Chondrocyte (in vitro differentiated cells): ENCODE data around the gene LRG1. TPM values are rescaled to one million over a fixed set of nuclear protein-coding genes. Genes with fewer than 3 reads are reported as not detected.
A peak's percentile ranks its signal among the peaks of the same experiment; 100 is the strongest.

ENCODE experiments used
- DNase-seq: peaks from one replicate; pipeline ENCODE4 v3.0.0; 2021; ENCODE audit warnings: mixed read lengths, low spot score
- H3K27ac Mint-ChIP-seq: one replicate; pipeline ENCODE4 v1.8.0; 2021; ENCODE audit warnings: mild to moderate bottlenecking, moderate library complexity, mixed read lengths; ENCODE audit not compliant: unreplicated experiment
- H3K27me3 Mint-ChIP-seq: 2 replicates; pipeline ENCODE4 v1.8.0; 2021; ENCODE audit warnings: low read depth, mixed read lengths
- H3K36me3 Mint-ChIP-seq: 2 replicates; pipeline ENCODE4 v1.8.0; 2021; ENCODE audit warnings: low read depth, mixed read lengths
- H3K4me1 Mint-ChIP-seq: 2 replicates; pipeline ENCODE4 v1.8.0; 2021; ENCODE audit warnings: low read depth, mild to moderate bottlenecking, mixed read lengths
- H3K4me3 Mint-ChIP-seq: one replicate; pipeline ENCODE4 v1.8.0; 2021; ENCODE audit warnings: mild to moderate bottlenecking, moderate library complexity, mixed read lengths; ENCODE audit not compliant: unreplicated experiment
- H3K9me3 Mint-ChIP-seq: 2 replicates; pipeline ENCODE4 v1.8.0; 2021; ENCODE audit warnings: low read depth, mixed read lengths
- total RNA-seq: library from RNA; stranded (reverse); gene quantifications from 3 replicates; pipeline ENCODE4 v1.2.1, GENCODE V29; 2021
- TF ChIP-seq, protein P1 (sequence below): fragments of 200-600 bp; sonication (generic); IDR thresholded peaks from 2 replicates; pipeline ENCODE4 v1.5.0; 2021; ENCODE audit warnings: antibody characterized with exemption, mild to moderate bottlenecking, moderate library complexity

Gene LRG1
- total RNA-seq, 1 donor from 2014 or later = not detected

DNA sequence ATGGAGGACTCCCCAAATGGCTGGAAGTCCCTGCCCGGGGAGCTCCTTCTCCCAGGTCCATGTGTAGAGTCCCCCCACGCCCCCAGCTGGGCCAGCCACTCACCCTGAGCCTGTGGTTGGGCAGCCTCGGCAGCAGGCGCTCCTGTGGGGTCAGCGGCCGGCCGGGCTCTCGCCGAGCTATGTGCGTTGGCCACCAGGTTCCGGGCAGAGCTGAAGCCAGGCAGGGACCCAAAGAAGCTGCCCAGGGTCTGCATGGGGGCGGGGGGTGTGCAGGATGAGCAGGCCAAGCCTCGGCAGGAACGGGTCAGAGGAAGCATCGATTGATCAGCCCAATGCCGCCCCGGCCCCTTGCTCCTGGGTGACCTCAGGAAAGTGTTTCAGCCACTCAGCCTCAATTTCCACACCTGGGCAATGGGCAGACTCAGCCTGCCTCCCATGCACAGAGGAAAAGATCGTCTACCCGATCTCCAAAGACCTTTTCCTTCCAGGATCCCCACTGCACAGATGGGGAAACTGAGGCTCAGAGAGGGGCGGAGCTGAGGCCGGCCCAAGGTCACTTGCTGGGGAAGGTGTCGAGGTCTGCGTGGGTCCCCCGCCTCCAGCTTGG, 22.3 kb downstream of the LRG1 start:
- Mint-ChIP-seq H3K27ac (no peak overlapping the region), H3K4me3 (no peak overlapping the region), H3K27me3 (peaks cover 1% of the 10 kb centered on the region), H3K4me1 (peaks cover 17% of the 10 kb centered on the region), H3K36me3 (no peaks in the 10 kb centered on the region), H3K9me3 (no peaks in the 10 kb centered on the region)
- TF ChIP-seq, protein P1, sequence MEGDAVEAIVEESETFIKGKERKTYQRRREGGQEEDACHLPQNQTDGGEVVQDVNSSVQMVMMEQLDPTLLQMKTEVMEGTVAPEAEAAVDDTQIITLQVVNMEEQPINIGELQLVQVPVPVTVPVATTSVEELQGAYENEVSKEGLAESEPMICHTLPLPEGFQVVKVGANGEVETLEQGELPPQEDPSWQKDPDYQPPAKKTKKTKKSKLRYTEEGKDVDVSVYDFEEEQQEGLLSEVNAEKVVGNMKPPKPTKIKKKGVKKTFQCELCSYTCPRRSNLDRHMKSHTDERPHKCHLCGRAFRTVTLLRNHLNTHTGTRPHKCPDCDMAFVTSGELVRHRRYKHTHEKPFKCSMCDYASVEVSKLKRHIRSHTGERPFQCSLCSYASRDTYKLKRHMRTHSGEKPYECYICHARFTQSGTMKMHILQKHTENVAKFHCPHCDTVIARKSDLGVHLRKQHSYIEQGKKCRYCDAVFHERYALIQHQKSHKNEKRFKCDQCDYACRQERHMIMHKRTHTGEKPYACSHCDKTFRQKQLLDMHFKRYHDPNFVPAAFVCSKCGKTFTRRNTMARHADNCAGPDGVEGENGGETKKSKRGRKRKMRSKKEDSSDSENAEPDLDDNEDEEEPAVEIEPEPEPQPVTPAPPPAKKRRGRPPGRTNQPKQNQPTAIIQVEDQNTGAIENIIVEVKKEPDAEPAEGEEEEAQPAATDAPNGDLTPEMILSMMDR = no peak
- DNase-seq = peak; percentile 89

DNA sequence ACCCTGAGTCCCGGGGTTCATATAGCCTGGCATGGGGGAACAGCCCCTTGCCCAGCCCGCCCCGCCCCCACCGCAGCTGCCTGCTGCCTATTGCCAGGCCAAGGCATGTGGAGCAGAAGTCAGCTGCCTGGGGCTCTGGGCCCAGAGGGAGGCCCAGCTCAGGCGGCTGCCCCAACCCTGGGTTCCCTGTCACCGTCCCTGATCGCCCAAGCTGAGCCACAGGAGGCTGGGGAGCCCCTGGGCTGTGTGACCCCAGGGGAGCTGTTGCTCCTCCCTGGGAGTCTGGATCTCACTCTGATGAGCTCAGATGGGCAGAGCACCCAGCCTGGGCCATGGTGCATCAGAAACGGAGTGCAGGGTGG, 22.9 kb downstream of the LRG1 start:
- no peaks in the 10 kb centered on the region for H3K36me3 Mint-ChIP-seq
- no peak overlapping the region for H3K27ac Mint-ChIP-seq
- TF ChIP-seq, protein P1 = no peak
- H3K4me1 Mint-ChIP-seq = peaks cover 14% of the 10 kb centered on the region
- no peak for DNase-seq
- no peaks in the 10 kb centered on the region for H3K9me3 Mint-ChIP-seq
- peaks cover 1% of the 10 kb centered on the region for H3K27me3 Mint-ChIP-seq
- no peak overlapping the region for H3K4me3 Mint-ChIP-seq

DNA sequence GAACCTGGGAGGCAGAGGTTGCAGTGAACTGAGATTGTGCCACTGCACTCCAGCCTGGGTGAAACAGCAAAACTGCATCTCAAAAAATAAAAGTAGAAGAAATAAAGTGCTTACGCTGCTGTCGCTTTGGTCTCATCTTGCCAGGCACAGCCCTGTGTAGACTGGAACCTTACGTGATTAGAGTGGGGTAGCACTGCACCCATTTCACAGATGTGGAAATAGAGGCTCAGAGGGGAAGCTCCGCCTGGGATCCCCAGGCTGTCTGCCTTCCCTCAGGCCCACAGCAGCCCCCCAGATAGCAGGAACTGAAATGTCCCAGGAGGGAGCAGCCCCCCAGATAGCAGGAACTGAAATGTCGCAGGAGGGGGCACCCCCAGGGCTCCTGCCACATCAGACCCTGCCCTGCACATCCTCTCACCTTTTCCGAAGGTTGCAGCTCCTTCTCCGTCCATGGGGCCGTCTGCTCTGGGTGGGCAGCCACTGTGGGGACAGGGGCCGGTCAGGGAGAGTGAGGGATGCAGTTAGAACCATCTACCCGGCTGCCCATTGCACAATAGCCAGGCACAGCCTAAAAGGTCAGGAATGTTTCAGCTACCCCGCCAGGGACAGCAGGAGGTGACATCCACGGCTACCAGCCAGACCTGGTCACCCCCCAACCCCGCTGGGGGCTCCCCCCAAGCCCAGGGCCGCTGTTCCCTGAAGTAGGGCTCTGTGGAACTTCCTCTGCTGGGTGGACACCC, 23.5 kb downstream of the LRG1 start:
- H3K4me1 Mint-ChIP-seq = peaks cover 8% of the 10 kb centered on the region
- H3K4me3 Mint-ChIP-seq = no peak overlapping the region
- H3K36me3 Mint-ChIP-seq = no peaks in the 10 kb centered on the region
- H3K27me3 Mint-ChIP-seq = no peaks in the 10 kb centered on the region
- H3K27ac Mint-ChIP-seq = no peak overlapping the region
- H3K9me3 Mint-ChIP-seq = no peaks in the 10 kb centered on the region
- no peak for DNase-seq
- TF ChIP-seq, protein P1 = no peak

DNA sequence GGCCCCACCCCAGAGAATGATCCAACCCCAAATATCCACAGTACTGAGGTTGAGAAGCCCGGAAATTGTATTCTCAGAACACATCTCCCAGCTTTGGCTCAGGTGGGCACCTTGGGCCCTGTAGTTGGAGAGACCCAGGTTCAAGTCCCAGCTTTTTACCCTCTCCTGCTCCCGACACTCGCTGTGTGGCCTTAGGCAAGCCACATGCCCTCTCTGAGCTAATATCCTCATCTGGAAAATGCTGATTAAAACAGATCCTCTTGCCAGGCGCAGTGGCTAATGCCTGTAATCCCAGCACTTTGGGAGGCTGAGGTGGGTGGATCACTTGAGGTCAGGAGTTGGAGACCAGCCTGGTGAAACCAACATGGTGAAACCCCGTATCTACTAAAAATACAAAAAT, 24.1 kb downstream of the LRG1 start:
- Mint-ChIP-seq H3K27ac (no peak overlapping the region), H3K9me3 (no peaks in the 10 kb centered on the region), H3K27me3 (no peaks in the 10 kb centered on the region), H3K4me3 (no peak overlapping the region), H3K4me1 (peaks cover 6% of the 10 kb centered on the region), H3K36me3 (no peaks in the 10 kb centered on the region)
- DNase-seq = no peak
- TF ChIP-seq, protein P1 = no peak

DNA sequence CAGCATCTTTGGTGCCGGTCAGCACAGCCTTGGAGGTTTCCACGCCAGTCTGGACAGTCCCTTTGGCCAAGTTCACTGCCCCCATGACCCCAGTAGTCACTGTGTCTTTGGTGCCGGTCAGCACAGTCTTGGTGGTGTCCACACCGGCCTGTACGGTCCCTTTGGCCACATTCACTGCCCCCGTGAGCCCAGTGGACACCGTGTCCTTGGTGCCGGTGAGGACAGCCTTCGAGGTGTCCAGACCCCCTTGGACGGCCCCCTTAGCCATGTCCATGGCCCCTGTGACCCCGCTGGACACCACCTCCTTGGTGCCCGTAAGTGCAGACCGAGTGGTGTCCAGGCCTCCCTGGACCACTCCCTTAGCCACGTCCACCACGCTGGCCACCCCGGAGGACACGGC, 26.6 kb downstream of the LRG1 start:
- H3K9me3 Mint-ChIP-seq = no peaks in the 10 kb centered on the region
- H3K4me3 Mint-ChIP-seq = no peak overlapping the region
- H3K27me3 Mint-ChIP-seq = no peaks in the 10 kb centered on the region
- no peak for DNase-seq
- no peaks in the 10 kb centered on the region for H3K4me1 Mint-ChIP-seq
- H3K36me3 Mint-ChIP-seq = no peaks in the 10 kb centered on the region
- TF ChIP-seq, protein P1 = no peak
- H3K27ac Mint-ChIP-seq = no peak overlapping the region
